Type B pancreatic cell (in vitro differentiated cells): ENCODE measurements around the gene HDLBP. TPM values are rescaled to one million over a fixed set of nuclear protein-coding genes. Genes with fewer than 3 reads are reported as not detected.

Experiments
- DNase-seq: peaks from one replicate; pipeline ENCODE4 v3.0.0; 2021; ENCODE audit warnings: mixed read lengths; ENCODE audit not compliant: unreplicated experiment; ENCODE audit errors: extremely low spot score
- H3K27ac Mint-ChIP-seq: 2 replicates; pipeline ENCODE4 v1.8.0; 2021; ENCODE audit warnings: mild to moderate bottlenecking, mixed read lengths
- H3K27me3 Mint-ChIP-seq: 2 replicates; pipeline ENCODE4 v1.8.0; 2021; ENCODE audit warnings: mixed read lengths
- H3K36me3 Mint-ChIP-seq: 2 replicates; pipeline ENCODE4 v1.8.0; 2021; ENCODE audit warnings: mixed read lengths
- H3K4me1 Mint-ChIP-seq: one replicate; pipeline ENCODE4 v1.8.0; 2021; ENCODE audit warnings: mixed read lengths; ENCODE audit not compliant: unreplicated experiment
- H3K4me3 Mint-ChIP-seq: 2 replicates; pipeline ENCODE4 v1.8.0; 2021; ENCODE audit warnings: mild to moderate bottlenecking, mixed read lengths
- H3K9me3 Mint-ChIP-seq: 2 replicates; pipeline ENCODE4 v1.8.0; 2021; ENCODE audit warnings: mixed read lengths
- CTCF ChIP-seq: fragments of 200-600 bp; sonication (generic); conservative IDR thresholded peaks from 2 replicates; pipeline ENCODE4 v1.5.0; 2021; ENCODE audit warnings: antibody characterized with exemption, mild to moderate bottlenecking
- total RNA-seq: library from RNA; stranded (reverse); gene quantifications from 2 replicates; pipeline ENCODE4 v1.2.1, GENCODE V29; 2021; ENCODE audit warnings: low replicate concordance

HDLBP gene
- total RNA-seq, 1 donor from 2014 or later: 466 TPM

GRCh38 chr2:241218131-241219029, 97.1 kb downstream of the HDLBP start:
- H3K27ac Mint-ChIP-seq: peak overlapping the region; percentile 73
- H3K9me3 Mint-ChIP-seq: no peaks in the 10 kb centered on the region
- no peak for DNase-seq
- H3K4me1 Mint-ChIP-seq: peaks cover 11% of the 10 kb centered on the region
- H3K27me3 Mint-ChIP-seq: peaks cover 2% of the 10 kb centered on the region
- H3K4me3 Mint-ChIP-seq: peak overlapping the region; percentile 94
- H3K36me3 Mint-ChIP-seq: peaks cover 4% of the 10 kb centered on the region
- TF ChIP-seq CTCF: peak; percentile 46

GRCh38 chr2:241217320-241218031, 98.0 kb downstream of the HDLBP start:
- H3K9me3 Mint-ChIP-seq: no peaks in the 10 kb centered on the region
- TF ChIP-seq CTCF: peak; percentile 23

GRCh38 chr2:241216211-241216761, 99.2 kb downstream of the HDLBP start:
- DNase-seq: no peak
- no peak for TF ChIP-seq CTCF
- Mint-ChIP-seq H3K27me3 (peaks cover 7% of the 10 kb centered on the region), H3K4me1 (peaks cover 11% of the 10 kb centered on the region), H3K9me3 (no peaks in the 10 kb centered on the region), H3K27ac (peak overlapping the region; percentile 61), H3K4me3 (peak overlapping the region; percentile 78), H3K36me3 (peaks cover 4% of the 10 kb centered on the region)

More at GRCh38 chr2:241217320-241218031, 98.0 kb downstream of the HDLBP start:
- DNase-seq: no peak
- H3K36me3 Mint-ChIP-seq: peaks cover 4% of the 10 kb centered on the region
- H3K4me3 Mint-ChIP-seq: peak overlapping the region; percentile 85
- peak overlapping the region; percentile 55 for H3K27ac Mint-ChIP-seq
- peaks cover 2% of the 10 kb centered on the region for H3K27me3 Mint-ChIP-seq
- peaks cover 11% of the 10 kb centered on the region for H3K4me1 Mint-ChIP-seq

DNA sequence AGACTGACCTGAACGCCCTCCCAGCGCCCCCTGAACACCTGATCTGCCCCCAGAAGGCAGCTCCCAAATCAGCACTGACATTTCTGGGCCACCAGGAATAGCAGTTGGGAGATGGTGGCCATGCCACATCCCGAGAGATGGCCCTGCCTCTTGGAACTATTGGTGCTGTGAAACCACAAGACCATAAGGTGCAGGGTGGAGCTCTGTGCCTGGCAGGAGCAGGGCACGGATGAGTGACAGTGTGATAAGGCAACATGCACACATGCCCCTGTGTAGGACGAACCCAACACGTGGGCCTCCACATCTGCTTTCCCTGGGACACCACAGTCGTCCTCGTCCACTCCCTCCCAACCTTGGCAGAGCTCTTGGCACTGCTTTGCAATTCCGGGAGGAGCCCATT, 100.1 kb downstream of the HDLBP start:
- peaks cover 4% of the 10 kb centered on the region for H3K36me3 Mint-ChIP-seq
- H3K9me3 Mint-ChIP-seq: no peaks in the 10 kb centered on the region
- H3K4me1 Mint-ChIP-seq: peaks cover 11% of the 10 kb centered on the region
- no peak for TF ChIP-seq CTCF
- DNase-seq: no peak
- H3K4me3 Mint-ChIP-seq: no peak overlapping the region
- no peak overlapping the region for H3K27ac Mint-ChIP-seq
- H3K27me3 Mint-ChIP-seq: peaks cover 7% of the 10 kb centered on the region

- no peak for DNase-seq
- H3K27ac Mint-ChIP-seq: no peak overlapping the region
- no peak overlapping the region for H3K4me3 Mint-ChIP-seq
- H3K36me3 Mint-ChIP-seq: no peaks in the 10 kb centered on the region
- H3K9me3 Mint-ChIP-seq: no peaks in the 10 kb centered on the region
- peaks cover 11% of the 10 kb centered on the region for H3K4me1 Mint-ChIP-seq
- TF ChIP-seq CTCF: no peak
- peaks cover 7% of the 10 kb centered on the region for H3K27me3 Mint-ChIP-seq
Observed at GRCh38 chr2:241214766-241215165, 100.7 kb downstream of the HDLBP start.
